Neural cell (in vitro differentiated cells): ENCODE results near the gene PGM1. TPM values are rescaled to one million over a fixed set of nuclear protein-coding genes. Genes with fewer than 3 reads are reported as not detected.

Source experiments
- H2AFZ ChIP-seq: fragments of 200-600, 300-800 bp; sonication (generic), shearing (Covaris generic); 2 replicates; pipeline ENCODE4 v1.6.0; 2014; ENCODE audit warnings: low read depth, mild to moderate bottlenecking, antibody characterized with exemption, low read length, moderate library complexity
- H3F3A ChIP-seq: fragments of 200-600 bp; shearing (Covaris generic); 2 replicates; pipeline ENCODE4 v1.6.1; 2016; ENCODE audit warnings: mild to moderate bottlenecking, moderate library complexity, mixed read lengths, antibody characterized with exemption, low read length; ENCODE audit not compliant: insufficient read depth, poor library complexity, severe bottlenecking
- H3K27ac ChIP-seq: fragments of 200-600, 300-800 bp; sonication (generic), shearing (Covaris generic); 2 replicates; pipeline ENCODE4 v1.5.1; 2014; ENCODE audit warnings: mild to moderate bottlenecking, low read length, moderate library complexity
- H3K27me3 ChIP-seq: fragments of 300-800, 200-600 bp; sonication (generic), shearing (Covaris generic); 2 replicates; pipeline ENCODE4 v1.6.0; 2014; ENCODE audit warnings: mild to moderate bottlenecking, low read depth, low read length, moderate library complexity; ENCODE audit not compliant: insufficient read depth
- H3K36me3 ChIP-seq: fragments of 300-800, 200-600 bp; sonication (generic), shearing (Covaris generic); 2 replicates; pipeline ENCODE4 v1.5.1; 2014; ENCODE audit warnings: mild to moderate bottlenecking, antibody characterized with exemption, low read length, moderate library complexity; ENCODE audit not compliant: insufficient read depth
- H3K4me2 ChIP-seq: fragments of 300-800, 200-600 bp; sonication (generic), shearing (Covaris generic); 2 replicates; pipeline ENCODE4 v1.6.0; 2014; ENCODE audit warnings: mild to moderate bottlenecking, low read length
- H3K4me3 ChIP-seq: fragments of 300-800, 200-600 bp; sonication (generic), shearing (Covaris generic); 2 replicates; pipeline ENCODE4 v1.5.1; 2014; ENCODE audit warnings: mild to moderate bottlenecking, low read length, moderate library complexity
- H3K79me2 ChIP-seq: fragments of 200-600 bp; shearing (Covaris generic); replicated peaks from 2 replicates; pipeline ENCODE4 v1.6.0; 2014; ENCODE audit warnings: mild to moderate bottlenecking, low read length, moderate library complexity; ENCODE audit not compliant: insufficient read depth
- H3K9ac ChIP-seq: fragments of 300-800, 200-600 bp; sonication (generic), shearing (Covaris generic); 2 replicates; pipeline ENCODE4 v1.6.1; 2016; ENCODE audit warnings: mild to moderate bottlenecking, low read length, mixed read lengths
- H3K9me2 ChIP-seq: fragments of 200-600 bp; shearing (Covaris generic); 2 replicates; pipeline ENCODE4 v1.6.1; 2016; ENCODE audit warnings: mild to moderate bottlenecking, low read length, mixed read lengths; ENCODE audit not compliant: insufficient read depth
- H3K9me3 ChIP-seq: fragments of 200-600, 300-800 bp; sonication (generic), shearing (Covaris generic); 2 replicates; pipeline ENCODE4 v1.6.1; 2016; ENCODE audit warnings: mild to moderate bottlenecking, mixed run types, low read length, moderate library complexity, mixed read lengths
- H4K20me1 ChIP-seq: fragments of 200-600 bp; shearing (Covaris generic); 2 replicates; pipeline ENCODE4 v1.6.1; 2016; ENCODE audit warnings: mild to moderate bottlenecking, mixed run types; ENCODE audit not compliant: insufficient read depth
- CTCF ChIP-seq: fragments of 450-650 bp; IDR thresholded peaks from 2 replicates; pipeline ENCODE4 v1.5.1; 2014; ENCODE audit warnings: antibody characterized with exemption, mild to moderate bottlenecking, moderate library complexity; ENCODE audit not compliant: poor library complexity, severe bottlenecking
- EP300 ChIP-seq: fragments of 450-650 bp; conservative IDR thresholded peaks from 2 replicates; pipeline ENCODE4 v1.6.1; 2014; ENCODE audit warnings: antibody characterized with exemption, mild to moderate bottlenecking, moderate library complexity; ENCODE audit not compliant: poor library complexity, severe bottlenecking
- EZH2 ChIP-seq: fragments of 200-600, 300-800 bp; shearing (Covaris generic), sonication (generic); IDR thresholded peaks from 2 replicates; pipeline ENCODE4 v1.6.1; 2014; ENCODE audit warnings: antibody characterized with exemption, low read length, borderline replicate concordance, mild to moderate bottlenecking; ENCODE audit not compliant: insufficient read depth, poor library complexity, severe bottlenecking
- MXI1 ChIP-seq: fragments of 450-650 bp; conservative IDR thresholded peaks from 2 replicates; pipeline ENCODE4 v1.6.1; 2014; ENCODE audit warnings: antibody characterized with exemption, mild to moderate bottlenecking; ENCODE audit not compliant: poor library complexity, severe bottlenecking
- POLR2AphosphoS5 ChIP-seq: IDR thresholded peaks from 2 replicates; pipeline ENCODE4 v1.6.1; 2012
- RAD21 ChIP-seq: fragments of 450-650 bp; conservative IDR thresholded peaks from 2 replicates; pipeline ENCODE4 v1.6.1; 2014; ENCODE audit warnings: antibody characterized with exemption, mild to moderate bottlenecking, moderate library complexity
- REST ChIP-seq: IDR thresholded peaks from 2 replicates; pipeline ENCODE4 v1.6.1; 2012; ENCODE audit warnings: borderline replicate concordance
- SMC3 ChIP-seq: fragments of 450-650 bp; conservative IDR thresholded peaks from 2 replicates; pipeline ENCODE4 v1.6.1; 2014; ENCODE audit warnings: antibody characterized with exemption, mild to moderate bottlenecking, moderate library complexity; ENCODE audit not compliant: poor library complexity
- TAF1 ChIP-seq: IDR thresholded peaks from 2 replicates; pipeline ENCODE4 v1.6.1; 2012; ENCODE audit warnings: low read depth
- polyA plus RNA-seq: library from polyadenylated mRNA; depleted of rRNA; stranded (reverse); fragments of >200 nt; gene quantifications from 2 replicates; pipeline ENCODE4 v1.2.3, GENCODE V29; 2014

The PGM1 gene
- polyA plus RNA-seq, 1 donor from 2014 or later = 2.9 TPM

GRCh38 chr1:63611231-63611630 lies 18.0 kb downstream of the PGM1 start (continued):
- TF ChIP-seq EZH2 = no peak
- no peak for TF ChIP-seq TAF1
- no peak for TF ChIP-seq SMC3

GRCh38 chr1:63612564-63612963 lies 19.4 kb downstream of the PGM1 start:
- TF ChIP-seq CTCF (no peak), SMC3 (no peak), TAF1 (no peak), EP300 (no peak), EZH2 (no peak), RAD21 (no peak), MXI1 (no peak), POLR2AphosphoS5 (no peak), REST (no peak)
- H3K9ac ChIP-seq = no peak overlapping the region
- no peaks in the 10 kb centered on the region for H4K20me1 ChIP-seq

GRCh38 chr1:63612971-63613370 lies 19.8 kb downstream of the PGM1 start:
- no peak overlapping the region for H3K4me2 ChIP-seq
- no peak overlapping the region for H3K27ac ChIP-seq
- no peaks in the 10 kb centered on the region for H3K27me3 ChIP-seq

More at GRCh38 chr1:63612564-63612963, 19.4 kb downstream of the PGM1 start:
- no peaks in the 10 kb centered on the region for H3K79me2 ChIP-seq
- H3K9me3 ChIP-seq = no peaks in the 10 kb centered on the region
- H3K4me3 ChIP-seq = no peak overlapping the region
- no peaks in the 10 kb centered on the region for H3K36me3 ChIP-seq
- no peaks in the 10 kb centered on the region for H3K9me2 ChIP-seq
- no peak overlapping the region for H3K4me2 ChIP-seq
- H3K27me3 ChIP-seq = no peaks in the 10 kb centered on the region
- no peak overlapping the region for H3K27ac ChIP-seq
- H2AFZ ChIP-seq = no peak overlapping the region
- H3F3A ChIP-seq = no peaks in the 10 kb centered on the region

More at GRCh38 chr1:63612971-63613370, 19.8 kb downstream of the PGM1 start:
- no peak overlapping the region for H2AFZ ChIP-seq
- no peaks in the 10 kb centered on the region for H3K79me2 ChIP-seq
- H3K9ac ChIP-seq = no peak overlapping the region
- H4K20me1 ChIP-seq = no peaks in the 10 kb centered on the region
- H3K9me3 ChIP-seq = no peaks in the 10 kb centered on the region
- H3K36me3 ChIP-seq = no peaks in the 10 kb centered on the region
- H3K4me3 ChIP-seq = no peak overlapping the region
- H3K9me2 ChIP-seq = no peaks in the 10 kb centered on the region
- TF ChIP-seq REST = no peak
- H3F3A ChIP-seq = no peaks in the 10 kb centered on the region
